SH-SY5Y (cell line): ENCODE results near the gene ZNF281.

ENCODE experiments used
- GATA2 ChIP-seq: IDR thresholded peaks from 2 replicates; pipeline ENCODE4 v1.6.1; 2011; ENCODE audit warnings: mild to moderate bottlenecking, low read depth, low read length
- GATA3 ChIP-seq: IDR thresholded peaks from 2 replicates; pipeline ENCODE4 v1.6.1; 2011; ENCODE audit warnings: low read depth, mild to moderate bottlenecking, low read length, moderate library complexity

- TF ChIP-seq GATA3 (no peak), GATA2 (no peak)
Observed at GRCh38 chr1:200379432-200379757, 30.4 kb downstream of the ZNF281 start.
